ENCODE results near the gene PSMA7.

PSMA7 gene

GRCh38 chr20:62088258-62089127 is 54.7 kb downstream of the PSMA7 start:
- no peak overlapping the region for H3K4me3 ChIP-seq (replicated peaks in 1 of 2; ENCODE audit: low read depth in 2 of 2, low read length in 2 of 2)
- no peak for TF ChIP-seq CTCF (IDR thresholded peaks at IDR 0.05; ENCODE audit: low read depth, low read length)
- DNase-seq (ENCODE audit: low read depth in 2 of 2) = peak; percentile 82 to 95

GRCh38 chr20:62087632-62088031 is 55.6 kb downstream of the PSMA7 start:
- no peak for DNase-seq (ENCODE audit: low read depth in 2 of 2)
- TF ChIP-seq CTCF (IDR thresholded peaks at IDR 0.05; ENCODE audit: low read depth, low read length) = no peak
- no peak overlapping the region for H3K4me3 ChIP-seq (replicated peaks in 1 of 2; ENCODE audit: low read depth in 2 of 2, low read length in 2 of 2)

GRCh38 chr20:62087227-62087626 is 56.0 kb downstream of the PSMA7 start:
- no peak overlapping the region for H3K4me3 ChIP-seq (replicated peaks in 1 of 2; ENCODE audit: low read depth in 2 of 2, low read length in 2 of 2)
- TF ChIP-seq CTCF (IDR thresholded peaks at IDR 0.05; ENCODE audit: low read depth, low read length) = no peak
- no peak for DNase-seq (ENCODE audit: low read depth in 2 of 2)

All from cardiac fibroblast (primary cell).